ENCODE results near the gene PTPRD.

The PTPRD gene

GRCh38 chr9:8265281-8265680 lies 2347.5 kb downstream of the PTPRD start:
- in situ Hi-C loops (cut with MboI; ENCODE audit: low sequenced_read_pairs), result no loop called here
